Heart left ventricle (tissue), 16 donors: Measurements from ENCODE around the gene SMKR1. TPM values are rescaled to one million over a fixed set of nuclear protein-coding genes. Genes with fewer than 3 reads are reported as not detected.

Experiments
- ATAC-seq, 4 donors: fragments of 200-7000 bp; cut with Tn5 transposase; one replicate each; pipeline ENCODE4 v1.9.1; 2020 to 2022; ENCODE audit warnings: moderate library complexity in 4 of 4, mild to moderate bottlenecking in 3 of 4, moderate number of reproducible peaks in 1 of 4
- DNase-seq, 5 donors: peaks; one replicate each; pipeline ENCODE4 v3.0.0-alpha.2; 2020
- H3K27ac ChIP-seq, 12 donors: fragments of 200-600 bp; sonication (generic) in 4 of 12; one replicate each; pipeline versions ENCODE4 v1.5.0 to v1.8.0; 2016 to 2022; ENCODE audit warnings: mild to moderate bottlenecking in 2 of 12
- H3K27me3 ChIP-seq, 9 donors: fragments of 200-600 bp; sonication (generic) in 2 of 9; one replicate each; pipeline versions ENCODE4 v1.5.1 to v1.8.0; 2016 to 2022; ENCODE audit warnings: mild to moderate bottlenecking in 3 of 9
- H3K36me3 ChIP-seq, 9 donors: fragments of 200-600 bp; sonication (generic) in 2 of 9; one replicate each; pipeline versions ENCODE4 v1.5.0 to v1.8.0; 2018 to 2022; ENCODE audit warnings: mild to moderate bottlenecking in 2 of 9
- H3K4me1 ChIP-seq, 12 donors: fragments of 200-600 bp; sonication (generic) in 4 of 12; one replicate each; pipeline versions ENCODE4 v1.5.0 to v1.8.0; 2016 to 2022; ENCODE audit warnings: mild to moderate bottlenecking in 3 of 12
- H3K4me3 ChIP-seq, 12 donors: fragments of 200-600 bp; sonication (generic) in 4 of 12; one replicate each; pipeline versions ENCODE4 v1.5.0 to v1.8.0; 2017 to 2022; ENCODE audit warnings: mild to moderate bottlenecking in 9 of 12, moderate library complexity in 4 of 12
- H3K9me3 ChIP-seq, 12 donors: fragments of 200-600 bp; sonication (generic) in 4 of 12; one replicate each; pipeline versions ENCODE4 v1.5.0 to v1.8.0; 2016 to 2022; ENCODE audit warnings: mild to moderate bottlenecking in 1 of 12
- POLR2A ChIP-seq, 2 donors: fragments of 450-650 bp; IDR thresholded peaks; one replicate each; pipeline ENCODE4 v1.6.1; 2017; ENCODE audit warnings: antibody characterized with exemption in 2 of 2, mild to moderate bottlenecking in 2 of 2, moderate library complexity in 2 of 2
- WGBS, 4 donors: extraction: QIAGEN DNeasy Blood & Tissue Kit in 2 of 4; methylation state at CpG; one replicate each; pipeline versions ENCODE4 v1.1.5 to v1.1.7; 2013 to 2018; 5-methylcytosine and 5-hydroxymethylcytosine counted together
- intact Hi-C, 10 donors: fragments of 100-400 bp; cut with DNase I; formaldehyde crosslinking; loops; one replicate each; pipeline versions ENCODE4 v1.11.1 to v1.14.2; 2022
- polyA plus RNA-seq, 2 donors: library from polyadenylated mRNA; stranded (reverse); fragments of 200-250 nt; gene quantifications; one replicate each; pipeline ENCODE4 v1.2.3, GENCODE V29; 2013
- total RNA-seq, 9 donors: library from RNA; depleted of rRNA in 2 of 9; stranded (reverse); fragments of >200 nt in 2 of 9; fragmentation: NEBNext Ultra II Directional in 3 of 9; extraction: Animal tissue kit (Norgen Biotek cat#: 25700) in 3 of 9; gene quantifications; one replicate each; pipeline versions ENCODE4 v1.1.0 to v1.2.4, GENCODE V29; 2016 to 2023
- TF ChIP-seq, protein P1 (sequence below), 12 donors: fragments of 200-600 bp; sonication (generic) in 4 of 12; IDR thresholded peaks; one replicate each; pipeline versions ENCODE4 v1.5.0 to v1.8.0; 2018 to 2022; ENCODE audit warnings: antibody characterized with exemption in 12 of 12, mild to moderate bottlenecking in 5 of 12
- donor health status: ischemic (EF 13 %, LVEDD 7.1; RV severe dilation, severe dysfunction).
- donor health status: healthy with polysubstance abuse.
- donor health status: DM: no; HTN: yes; CAD: no.
- donor health status: DM: no; HTN: no; CAD: no.
- donor health status: ischemic (EF 25% LVEDD 6.9; RV normal size, moderate dysfunction).
- donor health status: ischemic (EF 25% LVEDD 5.7; RV mildly dilated, moderate dysfunction).
- donor health status: healthy.
- donor health status: DM: yes; HTN: yes; CAD: no.
- donor health status: ischemic (EF 35%, LVEDD 5.7; RV mildly dilated, moderate dysfunction).
- donor health status: nonischemic (EF 11% LVEDD 7.7; RV severe dilation, severe dysfunction).
- donor health status: DM: yes; HTN: yes; CAD: no.
- donor health status: PGD.
- donor health status: ischemic (EF 29% LVEDD 5.4; RV normal size, mild dysfunction).
- donor health status: nonischemic (EF 23%, LVEDD 6.1; RV moderate dilation, normal function).

The SMKR1 gene
- total and polyA plus RNA-seq, 11 donors: 0.25 to 0.29 TPM; not detected in 9

DNA sequence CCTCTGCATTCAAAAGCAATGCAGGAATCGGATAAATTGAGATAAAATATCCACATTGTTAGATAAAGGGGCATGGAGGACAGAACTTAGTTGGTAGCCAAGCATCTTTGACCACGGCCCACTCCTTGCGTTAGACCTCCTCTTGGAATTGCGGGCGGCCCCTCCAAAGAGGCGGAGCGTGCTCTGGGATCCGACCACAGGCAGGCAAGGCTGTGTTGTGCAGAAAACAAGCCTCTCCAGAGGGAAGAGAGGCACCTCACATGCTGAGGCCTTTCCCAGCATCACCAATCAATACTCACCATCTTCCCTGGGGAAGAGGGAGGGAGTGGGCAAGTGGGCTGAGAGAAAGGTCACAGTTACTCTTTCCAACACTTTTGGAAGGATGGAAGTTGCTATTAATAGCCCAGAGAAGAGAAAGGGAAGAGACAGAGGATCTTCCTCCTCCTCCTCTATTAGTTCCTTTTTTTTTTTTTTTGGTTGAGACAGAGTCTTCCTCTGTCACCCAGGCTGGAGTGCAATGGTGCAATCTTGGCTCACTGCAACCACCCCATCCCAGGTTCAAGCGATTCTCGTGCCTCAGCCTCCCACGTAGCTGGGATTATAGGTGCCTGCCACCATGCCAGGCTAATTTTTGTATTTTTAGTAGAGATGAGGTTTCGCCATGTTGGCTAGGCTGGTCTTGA lies 59.5 kb downstream of the SMKR1 start:
- 59 to 69% (median 65%) methylated on average over 12 of the region's 12 CpGs for WGBS, 4 donors
- no peak for DNase-seq
- Histone ChIP-seq H3K27me3 (peaks cover 0 to 17% (median 0%) of the 10 kb centered on the region in 9 donors), H3K4me1 (peaks cover 0 to 11% (median 0%) of the 10 kb centered on the region in 12 donors), H3K4me3 (no peak overlapping the region), H3K36me3 (no peaks in the 10 kb centered on the region), H3K9me3 (no peaks in the 10 kb centered on the region), H3K27ac (no peak overlapping the region)
- no peak for ATAC-seq
- TF ChIP-seq POLR2A (IDR thresholded peaks at IDR 0.05): no peak
- TF ChIP-seq, protein P1, sequence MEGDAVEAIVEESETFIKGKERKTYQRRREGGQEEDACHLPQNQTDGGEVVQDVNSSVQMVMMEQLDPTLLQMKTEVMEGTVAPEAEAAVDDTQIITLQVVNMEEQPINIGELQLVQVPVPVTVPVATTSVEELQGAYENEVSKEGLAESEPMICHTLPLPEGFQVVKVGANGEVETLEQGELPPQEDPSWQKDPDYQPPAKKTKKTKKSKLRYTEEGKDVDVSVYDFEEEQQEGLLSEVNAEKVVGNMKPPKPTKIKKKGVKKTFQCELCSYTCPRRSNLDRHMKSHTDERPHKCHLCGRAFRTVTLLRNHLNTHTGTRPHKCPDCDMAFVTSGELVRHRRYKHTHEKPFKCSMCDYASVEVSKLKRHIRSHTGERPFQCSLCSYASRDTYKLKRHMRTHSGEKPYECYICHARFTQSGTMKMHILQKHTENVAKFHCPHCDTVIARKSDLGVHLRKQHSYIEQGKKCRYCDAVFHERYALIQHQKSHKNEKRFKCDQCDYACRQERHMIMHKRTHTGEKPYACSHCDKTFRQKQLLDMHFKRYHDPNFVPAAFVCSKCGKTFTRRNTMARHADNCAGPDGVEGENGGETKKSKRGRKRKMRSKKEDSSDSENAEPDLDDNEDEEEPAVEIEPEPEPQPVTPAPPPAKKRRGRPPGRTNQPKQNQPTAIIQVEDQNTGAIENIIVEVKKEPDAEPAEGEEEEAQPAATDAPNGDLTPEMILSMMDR (IDR thresholded peaks at IDR 0.05): no peak
- intact Hi-C loops: no loop called here

Other genes starting within 250 kb of the SMKR1 start
- 10 to 100 TPM; 11.4 to 43.7 (median 18.2) TPM for gene STRIP2, start 68.1 kb upstream of the SMKR1 start, total RNA-seq
- gene STRIP2, start 68.1 kb upstream of the SMKR1 start, polyA plus RNA-seq: 10 to 100 TPM in 1 of 2 donors, 1 to 10 TPM in 1; 7.6 to 29.3 TPM
- 10 to 100 TPM in 8 of 9 donors, 1 to 10 TPM in 1; 7.8 to 20.7 (median 13.5) TPM for gene NRF1, start 109.2 kb downstream of the SMKR1 start, total RNA-seq
- gene NRF1, start 109.2 kb downstream of the SMKR1 start, polyA plus RNA-seq: 1 to 10 TPM; 6.2 to 6.3 TPM